Amygdala (tissue), 56 donors: Measurements from ENCODE around the gene LRBA.
"Not testable (repeated sequence)": the region's sequence is repeated elsewhere in the genome, so short reads cannot be mapped to it uniquely, and the experiment has no call there.

Experiments
- DNase-seq, 56 donors: peaks; one replicate each; lab custom pipeline; 2025; lab: John Stamatoyannopoulos, UW

Gene LRBA

DNA sequence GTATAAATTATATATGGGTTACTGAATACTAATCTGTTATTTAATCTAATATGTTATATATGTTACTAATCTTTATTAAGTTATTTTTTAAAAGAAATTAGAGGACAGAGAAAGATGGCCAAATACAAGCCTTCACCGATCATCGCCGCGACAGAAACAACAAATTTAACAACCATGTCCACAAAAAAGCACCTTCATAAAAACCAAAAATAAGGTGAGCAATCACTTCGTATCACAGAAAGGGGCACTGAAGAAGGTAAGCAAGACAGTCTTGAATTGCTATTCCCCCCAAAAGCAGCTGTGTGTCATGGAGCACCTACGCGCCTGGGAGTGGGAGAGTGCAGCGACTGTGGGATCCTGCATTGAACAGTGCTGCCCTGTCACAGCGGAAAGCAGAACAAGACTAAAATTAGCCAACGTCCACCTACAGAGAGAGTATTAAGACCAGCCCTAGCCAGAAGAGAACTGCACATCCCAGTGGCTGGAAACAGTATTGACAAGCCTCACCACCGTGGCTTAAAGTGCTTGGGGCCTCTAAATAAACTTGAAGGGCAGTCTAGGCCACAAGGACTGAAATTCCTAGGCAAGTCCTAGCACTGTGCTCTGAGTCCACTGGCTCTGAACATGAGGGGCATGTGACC lies 38.5 kb downstream of the LRBA start:
- no peak for DNase-seq

DNA sequence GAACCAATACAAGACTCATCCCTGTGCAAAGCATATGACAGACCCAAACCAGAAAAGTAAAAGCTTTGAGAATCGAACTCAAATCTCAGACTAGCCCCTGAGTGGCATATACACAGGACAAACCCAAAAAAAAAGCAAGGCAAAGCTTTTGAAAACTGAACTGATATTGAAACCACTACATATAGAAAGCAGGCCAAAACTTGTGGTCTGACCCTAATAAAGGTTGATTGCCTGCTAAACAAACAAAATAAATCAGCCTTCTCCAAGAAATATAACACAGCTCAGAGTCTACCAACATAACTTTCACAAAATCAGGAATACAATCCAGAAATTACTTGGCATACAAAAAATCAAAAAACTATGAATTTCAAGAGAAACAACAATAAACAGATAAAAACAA lies 40.3 kb downstream of the LRBA start:
- no peak for DNase-seq

DNA sequence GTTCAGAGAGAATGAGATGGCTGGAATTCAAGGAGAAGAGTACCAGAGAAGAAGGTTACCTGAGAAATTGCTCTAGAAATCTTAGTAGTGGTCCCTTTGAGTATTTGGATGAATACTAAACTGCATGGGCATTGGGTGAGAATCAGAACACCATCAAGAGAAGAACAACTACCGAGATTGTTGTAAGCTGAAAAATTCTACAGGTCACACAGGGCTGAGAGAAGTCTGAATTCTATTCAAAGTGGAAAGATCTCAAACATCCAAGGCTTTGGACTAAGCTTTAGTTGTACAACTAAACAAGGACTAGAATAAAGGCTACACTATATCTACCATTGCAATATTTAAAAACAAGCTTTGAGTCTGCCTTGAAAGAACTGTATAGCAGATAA lies 40.8 kb downstream of the LRBA start:
- no peak for DNase-seq

DNA sequence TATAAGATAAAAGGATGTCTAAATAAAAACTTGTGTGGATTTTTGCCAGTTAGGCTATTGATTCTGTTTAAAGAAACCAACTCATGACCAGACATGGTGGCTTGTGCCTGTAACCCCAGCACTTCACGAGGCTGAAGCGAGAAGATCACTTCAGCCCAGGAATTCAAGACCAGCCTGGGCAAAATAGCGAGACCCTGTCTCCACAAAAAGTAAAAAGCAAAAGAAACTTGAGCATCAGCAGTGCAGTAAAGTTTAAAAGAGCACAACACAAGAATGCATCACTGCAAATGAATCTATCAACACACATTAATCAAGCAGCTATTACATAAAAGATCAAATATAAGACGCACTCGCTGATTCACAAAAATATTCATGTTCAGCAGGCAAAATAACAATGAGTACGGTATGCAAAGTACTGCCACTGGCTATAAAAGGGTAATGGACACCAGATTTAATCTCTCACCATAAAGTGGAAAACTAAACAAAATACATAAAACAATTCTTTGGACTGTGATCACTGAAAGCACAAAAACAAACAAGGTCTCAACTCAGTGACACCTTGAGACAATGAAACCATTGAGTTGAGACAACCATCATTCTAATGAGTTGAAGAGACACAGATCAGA lies 41.3 kb downstream of the LRBA start:
- DNase-seq, result no peak

DNA sequence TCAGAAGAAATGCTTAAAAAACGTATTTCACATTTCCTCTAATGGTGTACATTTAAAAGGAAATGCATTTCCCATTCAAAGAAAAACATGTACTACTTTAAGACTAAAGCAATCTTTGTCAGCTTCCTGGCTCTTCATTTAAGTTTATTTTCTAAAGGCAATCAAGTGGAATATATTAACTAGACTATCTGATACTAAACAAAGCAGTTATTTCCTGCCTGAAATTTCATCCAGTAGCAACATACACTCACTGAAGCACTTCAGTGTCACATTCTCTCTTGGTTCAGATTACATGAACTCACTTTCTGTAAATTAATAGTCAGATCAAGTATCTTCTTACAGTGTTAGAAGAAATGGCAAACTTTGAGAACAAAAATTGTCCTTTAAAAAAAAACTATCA lies 42.5 kb downstream of the LRBA start:
- no peak for DNase-seq

DNA sequence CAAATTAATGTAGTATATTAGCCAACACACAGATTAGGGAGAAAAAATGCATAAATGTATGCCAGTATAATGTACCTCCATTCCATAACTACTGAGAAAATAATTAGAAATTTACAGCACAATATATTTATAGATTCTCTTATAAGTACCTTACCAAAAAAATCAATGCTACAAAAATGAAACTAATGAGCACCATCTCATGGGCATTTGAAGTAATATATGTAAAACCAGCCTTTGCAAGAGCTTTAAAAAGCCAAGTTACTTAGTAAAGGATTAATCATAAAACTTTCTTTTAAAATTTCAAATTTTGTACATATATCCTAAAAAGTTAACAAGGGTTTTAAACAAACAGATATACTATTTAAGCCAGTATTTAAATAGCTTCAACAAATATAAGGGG lies 43.2 kb downstream of the LRBA start:
- DNase-seq, result no peak

DNA sequence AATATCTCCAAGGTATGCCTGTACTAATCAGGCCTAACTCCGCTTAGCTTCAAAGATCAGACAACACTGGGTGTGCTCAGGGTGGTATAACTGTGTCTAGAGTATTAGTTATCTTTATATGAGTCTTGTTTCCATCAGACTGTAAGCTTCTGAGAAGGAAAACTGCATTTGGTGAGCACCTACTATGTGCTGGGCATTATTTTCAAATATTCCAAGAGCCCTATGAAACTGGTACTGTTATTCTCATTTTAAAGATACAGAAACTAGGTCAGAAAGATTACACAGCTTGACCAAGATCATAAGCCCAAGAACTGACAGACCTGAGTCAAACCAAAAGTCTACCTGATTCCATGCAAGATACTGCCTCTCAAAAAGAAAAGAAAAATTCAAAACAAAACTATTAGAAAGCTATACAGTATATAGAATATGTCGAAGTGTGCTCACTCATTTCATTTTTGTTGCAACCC lies 44.4 kb downstream of the LRBA start:
- DNase-seq, result no peak

DNA sequence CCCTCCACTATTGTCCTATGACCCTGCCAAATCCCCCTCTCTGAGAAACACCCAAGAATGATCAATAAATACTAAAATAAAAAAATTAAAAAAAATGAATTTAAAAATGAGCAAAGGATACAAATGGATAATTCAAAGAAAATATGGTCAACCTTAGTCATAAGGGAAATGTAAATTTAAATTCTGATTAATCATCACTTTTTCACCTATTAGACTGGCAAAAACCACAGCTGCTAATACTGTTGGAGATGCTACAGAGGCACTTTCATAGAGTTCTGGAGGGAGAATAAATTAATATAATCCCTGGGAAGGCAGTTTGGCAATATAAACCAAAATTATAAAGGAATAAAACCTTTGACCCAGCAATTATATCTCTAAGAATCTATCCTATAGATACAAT lies 50.3 kb downstream of the LRBA start:
- DNase-seq, result no peak

DNA sequence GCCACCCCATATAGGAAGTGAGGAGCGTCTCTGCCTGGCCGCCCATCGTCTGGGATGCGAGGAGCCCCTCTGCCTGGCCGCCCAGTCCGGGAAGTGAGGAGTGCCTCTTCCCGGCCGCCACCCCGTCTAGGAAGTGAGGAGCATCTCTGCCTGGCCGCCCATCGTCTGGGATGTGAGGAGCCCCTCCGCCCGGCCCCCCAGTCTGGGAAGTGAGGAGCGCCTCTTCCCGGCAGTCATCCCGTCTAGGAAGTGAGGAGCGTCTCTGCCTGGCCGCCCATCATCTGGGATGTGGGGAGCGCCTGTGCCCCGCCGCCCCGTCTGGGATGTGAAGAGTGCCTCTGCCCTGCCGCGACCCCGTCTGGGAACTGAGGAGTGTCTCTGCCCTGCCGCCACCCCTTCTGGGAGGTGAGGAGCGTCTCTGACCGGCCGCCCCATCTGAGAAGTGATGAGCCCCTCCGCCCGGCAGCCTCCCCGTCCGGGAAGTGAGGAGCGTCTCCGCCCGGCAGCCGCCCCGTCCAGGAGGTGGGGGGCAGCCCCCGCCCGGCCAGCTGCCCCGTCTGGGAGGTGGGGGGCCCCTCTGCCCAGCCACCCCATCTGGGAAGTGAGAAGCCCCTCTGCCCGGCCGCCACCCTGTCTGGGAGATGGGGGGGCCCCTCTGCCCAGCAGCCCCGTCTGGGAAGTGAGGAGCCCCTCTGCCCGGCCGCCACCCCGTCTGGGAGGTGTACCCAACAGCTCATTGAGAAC lies 51.3 kb downstream of the LRBA start:
- DNase-seq, result not testable (repeated sequence)

DNA sequence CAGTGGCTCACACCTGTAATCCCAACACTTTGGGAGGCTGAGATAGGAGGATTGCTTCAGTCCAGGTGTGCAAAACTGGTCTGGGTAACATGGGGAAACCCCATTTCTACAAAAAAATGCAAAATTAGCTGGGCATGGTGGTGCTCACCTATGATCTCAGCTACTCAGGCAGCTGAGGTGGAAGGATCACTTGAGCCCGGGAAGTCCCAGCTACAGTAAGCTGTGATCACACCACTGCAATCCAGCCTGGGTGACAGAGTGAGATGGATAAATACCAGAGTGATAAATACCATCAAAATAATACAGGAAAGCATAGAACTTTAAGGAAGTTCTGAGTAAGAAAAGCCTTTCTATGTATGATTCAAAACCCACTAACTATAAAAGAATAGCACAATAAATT lies 52.8 kb downstream of the LRBA start:
- no peak for DNase-seq

DNA sequence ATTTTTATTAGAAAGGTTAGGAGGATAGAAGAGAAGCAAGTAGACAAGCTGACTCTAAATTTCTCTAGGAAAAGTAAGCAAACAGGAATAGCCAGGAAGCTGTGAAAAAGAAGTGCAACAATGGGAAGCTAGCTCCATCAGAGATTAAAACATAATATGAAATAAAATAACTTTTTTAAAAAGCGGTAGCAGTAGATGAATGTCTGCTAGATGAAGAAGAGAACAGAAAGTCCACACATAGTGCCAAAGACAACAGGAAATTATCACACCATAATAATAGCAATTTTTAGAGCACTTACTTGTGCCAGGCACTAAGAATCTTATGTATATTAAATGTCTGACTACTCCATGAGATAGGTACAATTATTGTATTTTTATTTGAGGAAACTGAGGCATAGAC lies 53.5 kb downstream of the LRBA start:
- no peak for DNase-seq

DNA sequence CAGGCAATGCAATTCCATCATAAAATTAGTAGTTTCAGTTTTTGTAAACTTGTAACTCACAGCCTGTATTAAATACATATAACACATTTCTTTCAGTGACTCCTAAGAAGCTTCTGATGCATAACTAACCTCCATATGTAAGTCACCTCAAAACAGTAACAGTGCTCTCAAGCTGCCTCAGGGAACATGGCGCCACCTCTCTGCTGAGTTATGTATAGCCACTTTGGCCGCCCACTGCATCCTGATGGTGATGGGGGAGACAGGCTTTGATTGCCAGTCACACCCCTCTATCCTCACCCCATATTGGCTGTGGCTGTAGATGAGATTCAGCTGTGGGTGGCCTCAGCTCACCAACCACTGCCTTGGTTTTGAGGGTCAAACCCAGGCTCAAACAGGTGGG lies 54.3 kb downstream of the LRBA start:
- DNase-seq, result peak in 1 of 56 donors; percentile 2

DNA sequence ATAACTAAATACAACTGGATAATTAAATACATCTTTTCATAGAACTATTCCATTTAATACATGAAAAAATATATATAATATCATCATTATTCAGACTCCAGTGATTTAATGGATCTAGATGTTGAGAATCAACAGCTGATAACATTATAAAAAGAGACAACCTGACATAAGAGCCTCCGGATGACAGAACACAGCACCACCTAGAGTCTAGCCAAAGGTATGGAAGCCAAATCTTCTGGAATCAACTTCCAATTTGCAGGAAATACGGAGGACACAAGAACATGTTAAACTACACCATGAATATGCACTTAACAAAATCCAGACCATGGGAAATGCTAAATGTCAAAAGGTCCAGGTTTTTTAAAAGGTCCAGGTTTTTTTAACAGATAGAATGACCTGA lies 55.0 kb downstream of the LRBA start:
- DNase-seq, result no peak

DNA sequence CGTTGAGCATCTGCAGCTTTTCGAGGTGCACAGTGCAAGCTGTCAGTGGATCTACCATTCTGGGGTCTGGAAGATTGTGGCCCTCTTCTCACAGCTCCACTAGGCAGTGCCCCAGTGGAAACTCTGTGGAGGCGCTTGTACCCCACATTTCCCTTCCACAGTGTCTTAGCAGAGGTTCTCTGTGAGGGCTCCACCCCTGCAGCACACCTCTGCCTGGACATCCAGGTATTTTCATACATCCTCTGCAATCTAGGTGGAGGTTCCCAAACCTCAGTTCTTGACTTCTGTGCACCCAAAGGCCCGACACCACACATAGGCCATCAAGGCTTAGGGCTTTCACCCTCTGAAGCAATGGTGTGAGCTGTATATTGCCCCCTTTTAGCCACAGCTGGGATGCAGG lies 57.1 kb downstream of the LRBA start:
- not testable (repeated sequence) for DNase-seq

DNA sequence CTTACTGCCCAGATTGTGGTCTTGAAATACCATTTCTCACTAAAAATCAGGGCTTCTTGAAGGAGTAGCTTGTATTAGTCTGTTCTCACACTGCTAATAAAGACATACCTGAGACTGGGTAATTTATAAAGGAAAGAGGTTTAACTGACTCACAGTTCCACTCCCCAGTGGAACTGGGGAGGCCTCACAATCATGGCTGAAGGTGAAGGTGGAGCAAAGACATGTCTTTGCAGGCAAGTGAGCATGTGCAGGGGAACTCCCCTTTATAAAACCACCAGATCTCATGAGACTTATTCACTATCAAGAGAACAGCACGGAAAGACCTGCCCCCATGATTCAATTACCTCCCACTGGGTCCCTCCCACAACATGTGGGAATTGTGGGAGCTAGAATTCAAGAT lies 58.0 kb downstream of the LRBA start:
- not testable (repeated sequence) for DNase-seq

DNA sequence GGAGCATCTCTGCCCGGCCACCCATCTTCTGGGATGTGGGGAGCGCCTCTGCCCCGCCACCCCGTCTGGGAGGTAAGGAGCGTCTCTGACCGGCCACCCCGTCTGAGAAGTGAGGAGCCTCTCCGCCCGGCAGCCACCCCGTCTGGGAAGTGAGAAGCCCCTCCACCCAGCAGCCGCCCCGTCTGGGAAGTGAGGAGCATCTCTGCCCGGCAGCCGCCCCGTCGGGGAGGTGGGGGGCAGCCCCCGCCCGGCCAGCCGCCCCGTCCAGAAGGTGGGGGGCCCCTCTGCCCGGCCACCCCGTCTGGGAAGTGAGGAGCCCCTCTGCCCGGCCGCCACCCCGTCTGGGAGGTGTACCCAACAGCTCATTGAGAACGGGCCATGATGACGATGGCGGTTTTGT lies 61.2 kb downstream of the LRBA start:
- not testable (repeated sequence) for DNase-seq

DNA sequence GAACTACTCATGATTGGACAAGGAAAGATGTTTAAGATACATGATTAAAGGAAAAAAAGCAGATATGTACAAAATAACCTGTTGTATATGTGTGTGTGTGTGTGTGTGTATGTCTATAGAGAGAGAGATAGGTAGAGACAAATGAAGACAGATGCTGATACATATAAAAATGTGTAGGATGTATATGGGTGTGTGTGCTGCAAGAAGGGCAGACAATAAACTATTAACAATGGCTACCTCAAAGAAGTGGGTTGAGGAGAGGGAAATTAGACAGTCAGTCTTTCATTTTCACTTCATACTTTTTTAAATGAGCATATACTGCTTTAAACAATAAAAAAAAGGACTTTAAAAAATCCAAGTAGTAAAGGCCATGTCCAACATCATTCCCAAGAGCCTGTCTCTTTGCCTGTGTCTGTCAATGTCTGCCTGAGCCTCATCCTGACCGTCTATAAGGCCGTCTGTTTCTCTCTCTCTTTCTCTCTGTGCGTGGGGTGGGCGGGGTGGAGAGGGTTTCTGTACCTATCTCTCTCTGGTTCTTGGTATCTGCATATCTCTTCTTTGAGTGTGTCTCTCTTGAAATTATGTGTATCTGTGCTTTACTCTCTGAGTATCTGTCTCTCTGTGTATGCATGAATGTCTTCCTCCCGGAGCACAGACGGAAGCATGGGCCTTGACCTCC lies 62.8 kb downstream of the LRBA start:
- no peak for DNase-seq

DNA sequence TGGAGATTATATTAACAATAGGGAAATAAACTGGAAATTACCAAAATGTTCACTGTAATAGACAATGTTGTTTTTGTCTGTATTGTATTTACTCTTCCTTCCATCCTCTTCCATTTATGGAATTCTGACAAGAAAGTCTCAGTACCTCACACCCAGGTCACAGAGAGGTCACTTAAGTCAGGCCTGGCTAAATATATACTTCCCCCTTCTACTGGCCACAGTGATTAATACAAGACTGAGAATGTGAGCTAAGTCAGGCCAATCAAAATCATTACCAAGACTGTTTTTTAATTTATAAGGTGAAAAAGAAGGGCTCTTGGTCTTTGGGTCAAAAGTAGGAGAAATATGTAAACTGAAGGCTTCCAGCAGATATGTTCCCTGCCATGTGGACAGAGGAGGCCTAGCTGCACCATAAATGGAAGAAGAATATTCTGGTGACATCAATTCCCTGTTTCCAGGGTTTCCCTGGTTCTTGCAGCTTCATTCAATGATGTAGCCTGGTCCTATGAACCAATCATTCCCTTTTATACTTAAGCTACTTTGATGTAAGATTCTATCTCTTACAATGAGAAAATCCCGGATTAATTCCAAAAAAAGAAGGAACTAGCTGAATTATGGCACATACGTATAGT lies 64.3 kb downstream of the LRBA start:
- no peak for DNase-seq

DNA sequence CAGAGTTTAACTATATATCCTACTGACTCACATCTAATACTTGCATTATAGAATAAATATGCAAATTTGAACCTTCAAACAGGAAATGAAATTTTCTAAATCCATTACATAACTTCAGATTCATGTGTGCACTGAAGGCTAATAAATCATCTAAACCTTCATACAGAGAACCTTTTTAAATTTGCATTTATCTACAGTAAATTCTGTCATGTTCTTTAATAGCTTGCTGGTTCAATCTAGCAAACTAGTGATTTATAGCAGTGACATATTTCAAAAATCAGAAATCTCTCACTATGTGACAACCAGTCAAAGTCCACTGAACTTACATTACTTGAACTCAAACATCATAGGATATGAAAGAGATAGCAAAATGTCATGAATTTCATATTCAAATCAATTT lies 65.1 kb downstream of the LRBA start:
- no peak for DNase-seq

DNA sequence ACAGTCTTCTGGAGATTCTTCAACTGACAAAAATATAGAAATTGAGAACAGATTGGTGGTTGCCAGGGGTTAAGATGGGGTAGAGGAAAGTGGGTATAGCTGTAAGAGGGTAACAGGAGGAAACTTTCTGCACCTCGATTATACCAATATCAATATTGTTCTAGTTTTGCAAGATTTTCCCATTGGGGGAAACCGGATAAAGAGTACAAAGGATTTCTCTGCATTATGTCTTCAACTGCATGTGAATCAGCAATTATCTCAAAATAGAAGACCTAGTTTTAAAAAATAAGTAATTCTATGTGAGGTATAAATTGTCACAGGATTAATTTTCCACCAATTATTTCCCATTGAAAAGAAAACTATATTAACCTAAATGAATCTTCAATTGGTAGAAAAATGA lies 65.7 kb downstream of the LRBA start:
- no peak for DNase-seq

DNA sequence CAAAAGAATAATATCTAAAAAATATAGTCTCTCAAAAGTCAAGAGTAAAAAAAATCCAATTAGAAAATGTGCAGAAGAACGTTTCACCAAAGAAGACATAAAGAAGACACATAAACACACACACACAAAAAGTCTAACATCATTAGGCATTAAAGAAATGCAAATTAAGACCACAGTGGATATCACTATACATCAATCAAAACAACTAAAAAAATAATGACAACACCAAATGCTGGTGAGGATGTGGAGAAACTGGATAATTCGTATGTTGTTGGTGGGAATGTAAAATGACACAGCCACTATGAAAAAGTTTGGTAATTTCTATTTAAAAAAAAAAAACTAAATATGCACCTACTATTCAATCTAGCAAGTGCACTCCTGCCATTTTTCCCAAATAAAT lies 66.4 kb downstream of the LRBA start:
- DNase-seq, result no peak
